GM13977 (cell line): Measurements from ENCODE around the gene POLE.

Experiments
- DNase-seq: peaks from one replicate; pipeline ENCODE4 v3.0.0; 2012; ENCODE audit warnings: low spot score
- in situ Hi-C: fragments of 300-500 bp; cut with MboI; formaldehyde crosslinking; loops from one replicate; pipeline ENCODE4 v1.12.0; 2022; ENCODE audit warnings: low sequenced_read_pairs, low pct_unique_long_range_greater_than_20kb, mixed read lengths, inconsistent platforms; ENCODE audit not compliant: unreplicated experiment
- TF ChIP-seq, protein P1 (sequence below): IDR thresholded peaks from 2 replicates; pipeline ENCODE4 v1.5.1; 2012; ENCODE audit warnings: mild to moderate bottlenecking, control low read depth; ENCODE audit not compliant: insufficient read depth; ENCODE audit errors: extremely low read depth, missing control alignments

The POLE gene

DNA sequence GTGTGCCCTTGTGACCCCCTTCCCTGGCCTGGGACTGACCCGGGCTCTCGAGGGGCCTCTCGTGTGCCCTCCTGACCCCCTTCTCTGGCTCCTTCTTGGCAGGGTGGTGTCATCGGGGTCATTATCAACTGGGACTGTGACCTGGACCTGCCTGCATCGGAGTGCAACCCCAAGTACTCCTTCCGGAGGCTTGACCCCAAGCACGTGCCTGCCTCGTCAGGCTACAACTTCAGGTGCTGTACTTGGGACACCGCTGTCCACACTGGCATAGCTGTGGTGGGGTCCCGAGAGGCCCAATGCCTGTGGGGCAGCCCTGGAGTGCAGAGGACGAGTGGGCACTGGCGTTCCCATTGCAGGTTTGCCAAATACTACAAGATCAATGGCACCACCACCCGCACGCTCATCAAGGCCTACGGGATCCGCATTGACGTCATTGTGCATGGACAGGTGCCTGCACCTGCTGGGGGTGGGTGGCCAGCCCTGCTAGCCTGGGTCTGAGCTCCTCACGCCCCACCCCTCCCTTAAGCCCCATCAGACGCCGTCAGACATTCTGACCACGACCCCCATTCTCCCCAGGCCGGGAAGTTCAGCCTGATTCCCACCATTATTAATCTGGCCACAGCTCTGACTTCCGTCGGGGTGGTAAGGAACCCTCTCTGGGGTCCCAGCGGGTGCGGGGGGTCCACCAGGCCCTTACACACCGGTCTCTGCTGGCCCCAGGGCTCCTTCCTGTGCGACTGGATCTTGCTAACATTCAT is 66.1 kb downstream of the POLE start:
- in situ Hi-C loops, result loop anchor here (25.0 kb wide), 1 partner anchor 209 kb away; no protein-coding TSS in a partner anchor
- TF ChIP-seq, protein P1, sequence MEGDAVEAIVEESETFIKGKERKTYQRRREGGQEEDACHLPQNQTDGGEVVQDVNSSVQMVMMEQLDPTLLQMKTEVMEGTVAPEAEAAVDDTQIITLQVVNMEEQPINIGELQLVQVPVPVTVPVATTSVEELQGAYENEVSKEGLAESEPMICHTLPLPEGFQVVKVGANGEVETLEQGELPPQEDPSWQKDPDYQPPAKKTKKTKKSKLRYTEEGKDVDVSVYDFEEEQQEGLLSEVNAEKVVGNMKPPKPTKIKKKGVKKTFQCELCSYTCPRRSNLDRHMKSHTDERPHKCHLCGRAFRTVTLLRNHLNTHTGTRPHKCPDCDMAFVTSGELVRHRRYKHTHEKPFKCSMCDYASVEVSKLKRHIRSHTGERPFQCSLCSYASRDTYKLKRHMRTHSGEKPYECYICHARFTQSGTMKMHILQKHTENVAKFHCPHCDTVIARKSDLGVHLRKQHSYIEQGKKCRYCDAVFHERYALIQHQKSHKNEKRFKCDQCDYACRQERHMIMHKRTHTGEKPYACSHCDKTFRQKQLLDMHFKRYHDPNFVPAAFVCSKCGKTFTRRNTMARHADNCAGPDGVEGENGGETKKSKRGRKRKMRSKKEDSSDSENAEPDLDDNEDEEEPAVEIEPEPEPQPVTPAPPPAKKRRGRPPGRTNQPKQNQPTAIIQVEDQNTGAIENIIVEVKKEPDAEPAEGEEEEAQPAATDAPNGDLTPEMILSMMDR, result no peak
- DNase-seq, result no peak

DNA sequence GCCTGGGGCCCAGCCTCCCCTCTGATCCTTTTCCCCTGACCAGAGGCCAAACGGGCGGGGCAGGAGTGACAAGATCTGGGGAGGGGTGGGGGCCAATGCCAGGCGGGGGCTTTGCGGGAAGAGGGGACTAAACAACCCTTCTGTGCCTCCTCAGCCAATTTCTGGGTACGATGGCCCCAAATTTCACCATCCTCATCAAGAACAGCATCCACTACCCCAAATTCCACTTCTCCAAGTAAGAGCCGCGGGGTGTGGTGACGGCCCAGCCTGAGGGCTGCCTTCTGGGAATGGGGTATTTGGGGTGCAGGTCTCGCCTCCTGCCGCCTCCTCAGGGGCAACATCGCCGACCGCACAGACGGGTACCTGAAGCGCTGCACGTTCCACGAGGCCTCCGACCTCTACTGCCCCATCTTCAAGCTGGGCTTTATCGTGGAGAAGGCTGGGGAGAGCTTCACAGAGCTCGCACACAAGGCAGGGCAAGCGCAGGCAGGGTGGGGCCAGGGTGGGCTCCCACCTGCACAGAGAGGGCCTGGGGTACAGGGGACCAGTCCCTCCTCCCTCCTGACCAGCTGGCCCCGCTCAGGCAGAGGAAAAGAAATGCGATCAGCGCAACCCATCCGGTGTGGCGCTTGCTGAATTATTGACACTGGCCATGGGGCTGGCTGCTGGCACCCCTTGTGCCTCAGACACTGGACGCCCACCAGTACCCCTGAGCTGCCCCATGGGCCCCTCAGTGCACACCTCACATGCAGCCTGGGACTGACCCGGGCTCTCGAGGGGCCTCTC is 66.8 kb downstream of the POLE start:
- in situ Hi-C loops, result loop anchor here (25.0 kb wide), 1 partner anchor 208 kb away; no protein-coding TSS in a partner anchor
- TF ChIP-seq, protein P1, result no peak
- DNase-seq, result no peak

DNA sequence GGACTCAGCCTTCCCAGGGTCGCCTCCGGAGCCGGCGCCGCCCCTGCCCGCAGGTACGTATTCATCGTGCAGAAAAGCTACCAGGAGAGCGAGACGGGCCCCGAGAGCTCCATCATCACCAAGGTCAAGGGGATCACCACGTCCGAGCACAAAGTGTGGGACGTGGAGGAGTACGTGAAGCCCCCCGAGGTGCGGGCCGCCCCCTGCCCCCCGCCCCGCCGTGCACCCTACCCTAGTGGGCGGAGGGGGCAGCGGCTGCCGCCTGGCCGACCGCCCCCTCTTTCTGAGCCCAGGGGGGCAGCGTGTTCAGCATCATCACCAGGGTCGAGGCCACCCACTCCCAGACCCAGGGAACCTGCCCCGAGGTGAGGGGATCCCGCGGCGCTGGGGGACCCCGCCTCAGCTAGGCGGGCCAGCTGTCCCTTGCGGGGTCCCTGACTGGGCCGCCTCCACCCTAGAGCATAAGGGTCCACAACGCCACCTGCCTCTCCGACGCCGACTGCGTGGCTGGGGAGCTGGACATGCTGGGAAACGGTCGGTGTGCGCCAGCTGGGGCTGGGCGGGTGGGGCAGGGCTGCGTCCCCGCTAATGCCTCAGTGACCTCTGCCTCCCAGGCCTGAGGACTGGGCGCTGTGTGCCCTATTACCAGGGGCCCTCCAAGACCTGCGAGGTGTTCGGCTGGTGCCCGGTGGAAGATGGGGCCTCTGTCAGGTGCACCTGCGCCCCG is 67.6 kb downstream of the POLE start:
- DNase-seq, result no peak
- TF ChIP-seq, protein P1, result no peak
- in situ Hi-C loops, result loop anchor here (25.0 kb wide), 1 partner anchor 207 kb away; no protein-coding TSS in a partner anchor

DNA sequence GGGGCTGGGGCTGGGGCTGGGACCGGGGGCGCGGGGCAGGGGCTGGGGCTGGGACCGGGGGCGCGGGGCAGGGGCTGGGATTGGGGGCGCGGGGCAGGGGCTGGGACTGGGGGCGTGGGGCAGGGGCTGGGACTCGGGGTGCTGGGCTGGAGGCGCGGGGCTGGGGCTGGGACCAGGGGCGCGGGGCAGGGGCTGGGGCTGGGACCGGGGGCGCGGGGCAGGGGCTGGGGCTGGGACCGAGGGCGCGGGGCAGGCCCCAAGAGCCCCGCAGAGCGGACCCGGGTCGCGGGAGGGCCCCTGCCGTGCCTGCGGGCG is 68.1 kb downstream of the POLE start:
- TF ChIP-seq, protein P1, result no peak
- in situ Hi-C loops, result loop anchor here (25.0 kb wide), 1 partner anchor 207 kb away; no protein-coding TSS in a partner anchor
- DNase-seq, result no peak

DNA sequence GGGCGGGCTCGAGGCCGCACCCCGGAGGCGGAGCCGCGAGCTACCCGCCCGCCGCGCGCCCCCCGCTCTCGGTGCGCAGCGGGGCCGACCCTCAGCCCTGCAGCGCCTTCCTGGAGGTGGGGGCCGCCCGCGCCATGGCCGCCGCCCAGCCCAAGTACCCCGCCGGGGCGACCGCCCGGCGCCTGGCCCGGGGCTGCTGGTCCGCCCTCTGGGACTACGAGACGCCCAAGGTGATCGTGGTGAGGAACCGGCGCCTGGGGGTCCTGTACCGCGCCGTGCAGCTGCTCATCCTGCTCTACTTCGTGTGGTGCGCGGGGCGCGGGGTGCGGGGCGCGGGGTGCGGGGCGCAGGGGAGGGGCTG is 68.5 kb downstream of the POLE start, which contains the start of gene P2RX2:
P2RX2 (plus strand) TSS at position 94 of the 361 bp plus-strand sequence; CDS start at position 135, 41 bp downstream.
- DNase-seq, result no peak
- in situ Hi-C loops, result loop anchor here (25.0 kb wide), 1 partner anchor 206 kb away; no protein-coding TSS in a partner anchor
- TF ChIP-seq, protein P1, result no peak
